Transverse colon (tissue), 3 donors: ENCODE data around the gene ALDH1A1.

ENCODE experiments used
- EP300 ChIP-seq: sonication (generic); formaldehyde crosslinking; IDR thresholded peaks from one replicate; pipeline ENCODE4 v1.6.1; 2017; ENCODE audit warnings: antibody characterized with exemption, low read depth
- TF ChIP-seq, protein P1 (sequence below), 5 experiments: fragments of 200-600 bp in 3 of 5; fragments of 450-650 bp in 2 of 5; sonication (generic) in 3 of 5; IDR thresholded peaks; 1 replicate in 2 of 5; 2 replicates in 3 of 5; pipeline ENCODE4 v1.5.1; 2016 to 2017; ENCODE audit warnings: antibody characterized with exemption in 5 of 5, inconsistent platforms in 3 of 5, mild to moderate bottlenecking in 2 of 5, moderate library complexity in 1 of 5

DNA sequence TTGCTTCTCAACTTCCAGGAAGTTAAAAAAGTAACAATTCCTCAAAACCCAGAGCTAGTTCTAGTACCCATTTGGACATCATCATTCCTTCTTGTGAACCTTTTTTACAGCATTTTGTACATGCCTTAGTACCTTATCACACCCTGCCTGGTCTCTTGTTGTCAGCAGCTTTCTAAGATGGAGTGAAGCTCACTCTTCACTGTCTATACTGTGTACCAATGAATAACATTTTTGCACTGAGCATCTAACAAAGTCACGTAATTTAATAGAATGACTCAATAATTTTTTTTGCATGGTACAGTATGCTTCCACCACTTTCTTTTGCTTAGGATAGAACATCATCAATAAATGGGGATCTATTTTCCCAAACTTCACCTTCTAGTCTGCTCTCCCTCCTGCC is 29.8 kb downstream of the ALDH1A1 start:
- TF ChIP-seq, protein P1, sequence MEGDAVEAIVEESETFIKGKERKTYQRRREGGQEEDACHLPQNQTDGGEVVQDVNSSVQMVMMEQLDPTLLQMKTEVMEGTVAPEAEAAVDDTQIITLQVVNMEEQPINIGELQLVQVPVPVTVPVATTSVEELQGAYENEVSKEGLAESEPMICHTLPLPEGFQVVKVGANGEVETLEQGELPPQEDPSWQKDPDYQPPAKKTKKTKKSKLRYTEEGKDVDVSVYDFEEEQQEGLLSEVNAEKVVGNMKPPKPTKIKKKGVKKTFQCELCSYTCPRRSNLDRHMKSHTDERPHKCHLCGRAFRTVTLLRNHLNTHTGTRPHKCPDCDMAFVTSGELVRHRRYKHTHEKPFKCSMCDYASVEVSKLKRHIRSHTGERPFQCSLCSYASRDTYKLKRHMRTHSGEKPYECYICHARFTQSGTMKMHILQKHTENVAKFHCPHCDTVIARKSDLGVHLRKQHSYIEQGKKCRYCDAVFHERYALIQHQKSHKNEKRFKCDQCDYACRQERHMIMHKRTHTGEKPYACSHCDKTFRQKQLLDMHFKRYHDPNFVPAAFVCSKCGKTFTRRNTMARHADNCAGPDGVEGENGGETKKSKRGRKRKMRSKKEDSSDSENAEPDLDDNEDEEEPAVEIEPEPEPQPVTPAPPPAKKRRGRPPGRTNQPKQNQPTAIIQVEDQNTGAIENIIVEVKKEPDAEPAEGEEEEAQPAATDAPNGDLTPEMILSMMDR (IDR thresholded peaks at IDR 0.05), result no peak
- TF ChIP-seq EP300, result no peak
